PFSK-1 (cell line): Measurements from ENCODE around the gene GDPGP1.

ENCODE experiments used
- FOXP2 ChIP-seq: optimal IDR thresholded peaks from 2 replicates; pipeline ENCODE3; 2011; ENCODE audit warnings: borderline replicate concordance, control low read depth, inconsistent platforms; ENCODE audit not compliant: insufficient read depth; ENCODE audit errors: extremely low read length, extremely low read depth
- POLR2AphosphoS5 ChIP-seq: IDR thresholded peaks from 2 replicates; pipeline ENCODE4 v1.6.1; 2012; ENCODE audit warnings: low read depth, mild to moderate bottlenecking, control low read depth, low read length, moderate library complexity
- SIN3A ChIP-seq: IDR thresholded peaks from 2 replicates; pipeline ENCODE4 v1.6.1; 2012; ENCODE audit warnings: mild to moderate bottlenecking, low read length, moderate library complexity, borderline replicate concordance; ENCODE audit not compliant: insufficient read depth
- TAF1 ChIP-seq: IDR thresholded peaks from 2 replicates; pipeline ENCODE4 v1.6.1; 2012; ENCODE audit warnings: low read length, control low read depth, borderline replicate concordance; ENCODE audit not compliant: insufficient read depth
- TF ChIP-seq, protein P1 (sequence below), 2 experiments: IDR thresholded peaks; 2 replicates each; pipeline versions ENCODE4 v1.6.1 to v1.8.0; 2011 to 2012; ENCODE audit warnings: low read depth in 2 of 2, low read length in 2 of 2, control low read depth in 1 of 2, inconsistent platforms in 1 of 2, mild to moderate bottlenecking in 1 of 2, moderate library complexity in 1 of 2; ENCODE audit not compliant: insufficient read depth in 1 of 2

DNA sequence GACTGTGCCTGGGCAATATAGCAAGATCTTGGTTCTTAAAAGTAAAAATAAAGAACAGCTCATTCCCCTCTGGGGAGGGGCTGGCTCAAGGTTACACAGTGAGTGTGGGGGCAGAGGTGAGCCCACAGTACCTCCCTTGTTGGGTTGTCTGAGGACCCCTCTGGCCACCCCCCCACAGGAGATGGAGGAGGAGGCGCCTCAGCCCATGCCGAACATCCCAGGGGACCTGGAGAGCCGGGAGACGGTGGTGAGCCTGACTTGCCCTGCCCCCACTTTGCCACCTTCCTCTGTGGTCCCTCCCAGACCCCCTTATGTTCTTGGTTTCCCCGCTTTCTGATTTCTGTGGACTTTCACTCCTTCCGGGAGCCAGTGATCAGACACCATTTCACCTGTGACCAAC lies 60.1 kb downstream of the GDPGP1 start:
- no peak for TF ChIP-seq TAF1
- TF ChIP-seq, protein P1, sequence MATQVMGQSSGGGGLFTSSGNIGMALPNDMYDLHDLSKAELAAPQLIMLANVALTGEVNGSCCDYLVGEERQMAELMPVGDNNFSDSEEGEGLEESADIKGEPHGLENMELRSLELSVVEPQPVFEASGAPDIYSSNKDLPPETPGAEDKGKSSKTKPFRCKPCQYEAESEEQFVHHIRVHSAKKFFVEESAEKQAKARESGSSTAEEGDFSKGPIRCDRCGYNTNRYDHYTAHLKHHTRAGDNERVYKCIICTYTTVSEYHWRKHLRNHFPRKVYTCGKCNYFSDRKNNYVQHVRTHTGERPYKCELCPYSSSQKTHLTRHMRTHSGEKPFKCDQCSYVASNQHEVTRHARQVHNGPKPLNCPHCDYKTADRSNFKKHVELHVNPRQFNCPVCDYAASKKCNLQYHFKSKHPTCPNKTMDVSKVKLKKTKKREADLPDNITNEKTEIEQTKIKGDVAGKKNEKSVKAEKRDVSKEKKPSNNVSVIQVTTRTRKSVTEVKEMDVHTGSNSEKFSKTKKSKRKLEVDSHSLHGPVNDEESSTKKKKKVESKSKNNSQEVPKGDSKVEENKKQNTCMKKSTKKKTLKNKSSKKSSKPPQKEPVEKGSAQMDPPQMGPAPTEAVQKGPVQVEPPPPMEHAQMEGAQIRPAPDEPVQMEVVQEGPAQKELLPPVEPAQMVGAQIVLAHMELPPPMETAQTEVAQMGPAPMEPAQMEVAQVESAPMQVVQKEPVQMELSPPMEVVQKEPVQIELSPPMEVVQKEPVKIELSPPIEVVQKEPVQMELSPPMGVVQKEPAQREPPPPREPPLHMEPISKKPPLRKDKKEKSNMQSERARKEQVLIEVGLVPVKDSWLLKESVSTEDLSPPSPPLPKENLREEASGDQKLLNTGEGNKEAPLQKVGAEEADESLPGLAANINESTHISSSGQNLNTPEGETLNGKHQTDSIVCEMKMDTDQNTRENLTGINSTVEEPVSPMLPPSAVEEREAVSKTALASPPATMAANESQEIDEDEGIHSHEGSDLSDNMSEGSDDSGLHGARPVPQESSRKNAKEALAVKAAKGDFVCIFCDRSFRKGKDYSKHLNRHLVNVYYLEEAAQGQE (IDR thresholded peaks at IDR 0.05; ENCODE audit: insufficient read depth in 1 of 2, low read depth in 2 of 2, low read length in 2 of 2) = no peak
- TF ChIP-seq POLR2AphosphoS5 = no peak
- no peak for TF ChIP-seq SIN3A
- no peak for TF ChIP-seq FOXP2
